ENCODE measurements around the gene LSM10.

The LSM10 gene

GRCh38 chr1:36397378-36398230 is at the start of gene LSM10:
LSM10 (minus strand) TSS chr1:36397908; CDS start chr1:36394129, 3,779 bp downstream.
- H3K27me3 ChIP-seq (ENCODE audit: low read depth, low read length) = no peaks in the 10 kb centered on the region
- peak within 1 kb of the TSS; percentile 96 for H3K27ac ChIP-seq (ENCODE audit: low read length)
- peaks cover 12 to 15% of the 10 kb centered on the region in 2 donors for H3K36me3 ChIP-seq (ENCODE audit: control insufficient read depth in 1 of 2, insufficient read depth in 2 of 2, low read length in 2 of 2)
- peaks cover 0 to 8% of the 10 kb centered on the region in 2 donors for H3K4me1 ChIP-seq (ENCODE audit: control insufficient read depth in 1 of 2, insufficient read depth in 2 of 2, low read length in 2 of 2)
- no peaks in the 10 kb centered on the region for H3K9me3 ChIP-seq (ENCODE audit: control insufficient read depth in 1 of 2, low read length in 2 of 2)
- H3K4me3 ChIP-seq (ENCODE audit: low read depth in 1 of 2, low read length in 2 of 2) = peak within 1 kb of the TSS; percentile 65 to 95

- no peak overlapping the region for H3K4me3 ChIP-seq (ENCODE audit: low read depth in 1 of 2, low read length in 2 of 2)
- H3K27ac ChIP-seq (ENCODE audit: low read length) = no peak overlapping the region
- H3K27me3 ChIP-seq (ENCODE audit: low read depth, low read length) = no peaks in the 10 kb centered on the region
- no peaks in the 10 kb centered on the region for H3K36me3 ChIP-seq (ENCODE audit: control insufficient read depth in 1 of 2, insufficient read depth in 2 of 2, low read length in 2 of 2)
- H3K9me3 ChIP-seq (ENCODE audit: control insufficient read depth in 1 of 2, low read length in 2 of 2) = no peaks in the 10 kb centered on the region
- H3K4me1 ChIP-seq (ENCODE audit: control insufficient read depth in 1 of 2, insufficient read depth in 2 of 2, low read length in 2 of 2) = peaks cover 3 to 8% of the 10 kb centered on the region in 2 donors
These were observed 49.7 kb upstream of the LSM10 start for GRCh38 chr1:36447450-36447849.

- no peak overlapping the region for H3K27ac ChIP-seq (ENCODE audit: low read length)
These were observed 49.0 kb upstream of the LSM10 start for GRCh38 chr1:36446746-36447145.

GRCh38 chr1:36446271-36446670 is 48.6 kb upstream of the LSM10 start:
- no peaks in the 10 kb centered on the region for H3K36me3 ChIP-seq (ENCODE audit: control insufficient read depth in 1 of 2, insufficient read depth in 2 of 2, low read length in 2 of 2)
- H3K9me3 ChIP-seq (ENCODE audit: control insufficient read depth in 1 of 2, low read length in 2 of 2) = no peaks in the 10 kb centered on the region
- H3K27ac ChIP-seq (ENCODE audit: low read length) = no peak overlapping the region
- peaks cover 3 to 8% of the 10 kb centered on the region in 2 donors for H3K4me1 ChIP-seq (ENCODE audit: control insufficient read depth in 1 of 2, insufficient read depth in 2 of 2, low read length in 2 of 2)
- H3K4me3 ChIP-seq (ENCODE audit: low read depth in 1 of 2, low read length in 2 of 2) = no peak overlapping the region
- no peaks in the 10 kb centered on the region for H3K27me3 ChIP-seq (ENCODE audit: low read depth, low read length)

More at GRCh38 chr1:36446746-36447145, 49.0 kb upstream of the LSM10 start:
- Histone ChIP-seq H3K4me1 (ENCODE audit: control insufficient read depth in 1 of 2, insufficient read depth in 2 of 2, low read length in 2 of 2) (peaks cover 3 to 8% of the 10 kb centered on the region in 2 donors), H3K4me3 (ENCODE audit: low read depth in 1 of 2, low read length in 2 of 2) (no peak overlapping the region), H3K36me3 (ENCODE audit: control insufficient read depth in 1 of 2, insufficient read depth in 2 of 2, low read length in 2 of 2) (no peaks in the 10 kb centered on the region), H3K27me3 (ENCODE audit: low read depth, low read length) (no peaks in the 10 kb centered on the region), H3K9me3 (ENCODE audit: control insufficient read depth in 1 of 2, low read length in 2 of 2) (no peaks in the 10 kb centered on the region)

GRCh38 chr1:36443297-36443696 is 45.6 kb upstream of the LSM10 start:
- Histone ChIP-seq H3K9me3 (ENCODE audit: control insufficient read depth in 1 of 2, low read length in 2 of 2) (no peaks in the 10 kb centered on the region), H3K27ac (ENCODE audit: low read length) (no peak overlapping the region), H3K4me3 (ENCODE audit: low read depth in 1 of 2, low read length in 2 of 2) (no peak overlapping the region), H3K4me1 (ENCODE audit: control insufficient read depth in 1 of 2, insufficient read depth in 2 of 2, low read length in 2 of 2) (no peaks in the 10 kb centered on the region), H3K27me3 (ENCODE audit: low read depth, low read length) (no peaks in the 10 kb centered on the region), H3K36me3 (ENCODE audit: control insufficient read depth in 1 of 2, insufficient read depth in 2 of 2, low read length in 2 of 2) (peaks cover 0 to 6% of the 10 kb centered on the region in 2 donors)

GRCh38 chr1:36442337-36442736 is 44.6 kb upstream of the LSM10 start:
- Histone ChIP-seq H3K4me1 (ENCODE audit: control insufficient read depth in 1 of 2, insufficient read depth in 2 of 2, low read length in 2 of 2) (no peaks in the 10 kb centered on the region), H3K27me3 (ENCODE audit: low read depth, low read length) (no peaks in the 10 kb centered on the region)

GRCh38 chr1:36440646-36441045 is 42.9 kb upstream of the LSM10 start:
- Histone ChIP-seq H3K36me3 (ENCODE audit: control insufficient read depth in 1 of 2, insufficient read depth in 2 of 2, low read length in 2 of 2) (peaks cover 0 to 16% of the 10 kb centered on the region in 2 donors), H3K27me3 (ENCODE audit: low read depth, low read length) (no peaks in the 10 kb centered on the region), H3K27ac (ENCODE audit: low read length) (no peak overlapping the region), H3K4me1 (ENCODE audit: control insufficient read depth in 1 of 2, insufficient read depth in 2 of 2, low read length in 2 of 2) (no peaks in the 10 kb centered on the region), H3K9me3 (ENCODE audit: control insufficient read depth in 1 of 2, low read length in 2 of 2) (no peaks in the 10 kb centered on the region), H3K4me3 (ENCODE audit: low read depth in 1 of 2, low read length in 2 of 2) (no peak overlapping the region)

More at GRCh38 chr1:36442337-36442736, 44.6 kb upstream of the LSM10 start:
- Histone ChIP-seq H3K4me3 (ENCODE audit: low read depth in 1 of 2, low read length in 2 of 2) (no peak overlapping the region), H3K9me3 (ENCODE audit: control insufficient read depth in 1 of 2, low read length in 2 of 2) (no peaks in the 10 kb centered on the region), H3K27ac (ENCODE audit: low read length) (no peak overlapping the region), H3K36me3 (ENCODE audit: control insufficient read depth in 1 of 2, insufficient read depth in 2 of 2, low read length in 2 of 2) (peaks cover 0 to 12% of the 10 kb centered on the region in 2 donors)

- Histone ChIP-seq H3K27ac (ENCODE audit: low read length) (no peak overlapping the region), H3K9me3 (ENCODE audit: control insufficient read depth in 1 of 2, low read length in 2 of 2) (no peaks in the 10 kb centered on the region), H3K36me3 (ENCODE audit: control insufficient read depth in 1 of 2, insufficient read depth in 2 of 2, low read length in 2 of 2) (peaks cover 0 to 16% of the 10 kb centered on the region in 2 donors), H3K27me3 (ENCODE audit: low read depth, low read length) (no peaks in the 10 kb centered on the region), H3K4me1 (ENCODE audit: control insufficient read depth in 1 of 2, insufficient read depth in 2 of 2, low read length in 2 of 2) (no peaks in the 10 kb centered on the region), H3K4me3 (ENCODE audit: low read depth in 1 of 2, low read length in 2 of 2) (no peak overlapping the region)
These were observed 42.3 kb upstream of the LSM10 start for GRCh38 chr1:36440044-36440443.

GRCh38 chr1:36438715-36439114 is 41.0 kb upstream of the LSM10 start:
- H3K9me3 ChIP-seq (ENCODE audit: control insufficient read depth in 1 of 2, low read length in 2 of 2) = no peaks in the 10 kb centered on the region
- peaks cover 0 to 16% of the 10 kb centered on the region in 2 donors for H3K36me3 ChIP-seq (ENCODE audit: control insufficient read depth in 1 of 2, insufficient read depth in 2 of 2, low read length in 2 of 2)
- H3K27ac ChIP-seq (ENCODE audit: low read length) = no peak overlapping the region
- no peaks in the 10 kb centered on the region for H3K4me1 ChIP-seq (ENCODE audit: control insufficient read depth in 1 of 2, insufficient read depth in 2 of 2, low read length in 2 of 2)
- H3K4me3 ChIP-seq (ENCODE audit: low read depth in 1 of 2, low read length in 2 of 2) = no peak overlapping the region
- no peaks in the 10 kb centered on the region for H3K27me3 ChIP-seq (ENCODE audit: low read depth, low read length)

- Histone ChIP-seq H3K4me1 (ENCODE audit: control insufficient read depth in 1 of 2, insufficient read depth in 2 of 2, low read length in 2 of 2) (no peaks in the 10 kb centered on the region), H3K27me3 (ENCODE audit: low read depth, low read length) (no peaks in the 10 kb centered on the region), H3K9me3 (ENCODE audit: control insufficient read depth in 1 of 2, low read length in 2 of 2) (no peaks in the 10 kb centered on the region), H3K36me3 (ENCODE audit: control insufficient read depth in 1 of 2, insufficient read depth in 2 of 2, low read length in 2 of 2) (peaks cover 0 to 21% of the 10 kb centered on the region in 2 donors), H3K4me3 (ENCODE audit: low read depth in 1 of 2, low read length in 2 of 2) (no peak overlapping the region), H3K27ac (ENCODE audit: low read length) (no peak overlapping the region)
These were observed 39.1 kb upstream of the LSM10 start for GRCh38 chr1:36436821-36437220.

- Histone ChIP-seq H3K4me3 (ENCODE audit: low read depth in 1 of 2, low read length in 2 of 2) (no peak overlapping the region), H3K27ac (ENCODE audit: low read length) (no peak overlapping the region), H3K36me3 (ENCODE audit: control insufficient read depth in 1 of 2, insufficient read depth in 2 of 2, low read length in 2 of 2) (peaks cover 4 to 26% of the 10 kb centered on the region in 2 donors), H3K4me1 (ENCODE audit: control insufficient read depth in 1 of 2, insufficient read depth in 2 of 2, low read length in 2 of 2) (no peaks in the 10 kb centered on the region), H3K9me3 (ENCODE audit: control insufficient read depth in 1 of 2, low read length in 2 of 2) (no peaks in the 10 kb centered on the region), H3K27me3 (ENCODE audit: low read depth, low read length) (no peaks in the 10 kb centered on the region)
These were observed 35.4 kb upstream of the LSM10 start for GRCh38 chr1:36433102-36433501.

Measured in muscle layer of duodenum (tissue), 2 donors.